ENCODE data around the gene YWHAG. TPM values are rescaled to one million over a fixed set of nuclear protein-coding genes. Genes with fewer than 3 reads are reported as not detected.
"Not testable (repeated sequence)": the region's sequence is repeated elsewhere in the genome, so short reads cannot be mapped to it uniquely, and the experiment has no call there.

Gene YWHAG
- total RNA-seq, 2 donors from 2014 or later = 49.1 to 80.2 TPM

DNA sequence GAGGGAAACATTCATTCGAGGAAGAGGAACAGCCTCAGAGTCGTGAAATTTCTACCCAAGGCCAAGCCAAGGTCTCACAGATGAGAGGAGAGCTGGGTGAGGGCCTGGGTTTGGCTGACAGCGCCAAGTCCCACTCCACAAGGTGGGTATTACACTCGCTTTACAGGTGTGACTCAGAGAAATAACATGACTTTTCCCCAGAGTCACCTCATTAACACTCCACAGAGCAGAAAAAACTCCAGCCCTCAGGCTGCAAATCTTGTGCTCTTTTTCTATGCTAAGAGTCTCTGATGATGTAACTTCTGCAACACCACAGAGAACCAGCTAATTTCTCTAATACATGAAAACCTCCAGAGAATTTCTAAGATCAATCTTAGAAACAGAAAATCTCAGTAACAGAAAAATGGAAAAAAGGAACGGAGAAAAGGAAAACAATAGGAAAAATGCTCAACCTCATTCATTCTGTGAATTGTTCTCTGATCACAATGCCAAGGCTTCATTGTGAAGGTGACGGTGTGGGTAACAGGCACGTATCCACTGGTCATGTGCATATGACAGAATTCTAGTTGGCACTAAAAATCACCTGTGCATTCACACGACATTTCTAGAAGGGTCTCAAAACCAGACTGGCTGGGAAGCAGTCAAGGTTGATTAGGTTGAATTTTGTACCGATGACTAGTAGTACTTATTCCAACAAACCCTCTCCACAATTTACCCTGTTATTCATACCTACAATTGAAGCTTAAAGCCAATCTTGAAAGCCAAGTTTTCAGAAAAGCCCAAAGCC lies 20.3 kb downstream of the YWHAG start:
- TF ChIP-seq POLR2A (IDR thresholded peaks at IDR 0.05) = no peak
- TF ChIP-seq, protein P1, sequence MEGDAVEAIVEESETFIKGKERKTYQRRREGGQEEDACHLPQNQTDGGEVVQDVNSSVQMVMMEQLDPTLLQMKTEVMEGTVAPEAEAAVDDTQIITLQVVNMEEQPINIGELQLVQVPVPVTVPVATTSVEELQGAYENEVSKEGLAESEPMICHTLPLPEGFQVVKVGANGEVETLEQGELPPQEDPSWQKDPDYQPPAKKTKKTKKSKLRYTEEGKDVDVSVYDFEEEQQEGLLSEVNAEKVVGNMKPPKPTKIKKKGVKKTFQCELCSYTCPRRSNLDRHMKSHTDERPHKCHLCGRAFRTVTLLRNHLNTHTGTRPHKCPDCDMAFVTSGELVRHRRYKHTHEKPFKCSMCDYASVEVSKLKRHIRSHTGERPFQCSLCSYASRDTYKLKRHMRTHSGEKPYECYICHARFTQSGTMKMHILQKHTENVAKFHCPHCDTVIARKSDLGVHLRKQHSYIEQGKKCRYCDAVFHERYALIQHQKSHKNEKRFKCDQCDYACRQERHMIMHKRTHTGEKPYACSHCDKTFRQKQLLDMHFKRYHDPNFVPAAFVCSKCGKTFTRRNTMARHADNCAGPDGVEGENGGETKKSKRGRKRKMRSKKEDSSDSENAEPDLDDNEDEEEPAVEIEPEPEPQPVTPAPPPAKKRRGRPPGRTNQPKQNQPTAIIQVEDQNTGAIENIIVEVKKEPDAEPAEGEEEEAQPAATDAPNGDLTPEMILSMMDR (IDR thresholded peaks at IDR 0.05) = no peak
- TF ChIP-seq POLR2AphosphoS5 (IDR thresholded peaks at IDR 0.05) = no peak
- Histone ChIP-seq H3K36me3 (no peaks in the 10 kb centered on the region), H3K4me3 (no peak overlapping the region), H3K27me3 (replicated peaks; ENCODE audit: insufficient read depth) (no peaks in the 10 kb centered on the region), H3K4me1 (replicated peaks) (no peaks in the 10 kb centered on the region), H3K9me3 (no peaks in the 10 kb centered on the region), H3K27ac (no peak overlapping the region)
- intact Hi-C loops (cut with DNase I) = no loop called here
- DNase-seq (ENCODE audit: low spot score) = no peak
- 77% methylated on average over 9 of the region's 9 CpGs for WGBS

DNA sequence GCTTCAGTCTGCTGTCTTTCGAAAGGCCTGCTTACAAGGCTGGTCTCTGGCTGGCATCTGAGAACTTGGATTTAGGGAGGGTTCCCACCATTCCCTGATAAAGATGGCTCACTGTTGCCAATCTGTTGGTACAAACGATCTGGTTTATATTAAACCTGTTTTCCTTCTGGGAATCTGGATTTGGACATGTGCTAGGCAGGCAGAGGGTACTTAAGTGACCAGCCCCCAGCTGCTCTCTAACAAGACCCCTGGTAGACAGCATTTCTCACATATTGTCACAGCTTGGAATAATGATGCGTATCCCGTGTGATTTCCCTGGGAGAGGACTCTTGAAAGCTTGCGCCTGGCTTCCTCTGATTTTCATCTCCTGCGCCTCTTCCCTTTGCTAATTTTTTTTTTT lies 21.6 kb downstream of the YWHAG start:
- WGBS = 83% methylated on average over 6 of the region's 6 CpGs
- intact Hi-C loops (cut with DNase I) = no loop called here
- no peaks in the 10 kb centered on the region for H3K27me3 ChIP-seq (replicated peaks; ENCODE audit: insufficient read depth)
- no peak overlapping the region for H3K27ac ChIP-seq
- no peaks in the 10 kb centered on the region for H3K9me3 ChIP-seq
- no peak for DNase-seq (ENCODE audit: low spot score)
- H3K4me3 ChIP-seq = no peak overlapping the region
- H3K36me3 ChIP-seq = no peaks in the 10 kb centered on the region
- no peak for TF ChIP-seq POLR2AphosphoS5 (IDR thresholded peaks at IDR 0.05)
- TF ChIP-seq, protein P1 (IDR thresholded peaks at IDR 0.05) = no peak
- TF ChIP-seq POLR2A (IDR thresholded peaks at IDR 0.05) = no peak
- no peaks in the 10 kb centered on the region for H3K4me1 ChIP-seq (replicated peaks)

DNA sequence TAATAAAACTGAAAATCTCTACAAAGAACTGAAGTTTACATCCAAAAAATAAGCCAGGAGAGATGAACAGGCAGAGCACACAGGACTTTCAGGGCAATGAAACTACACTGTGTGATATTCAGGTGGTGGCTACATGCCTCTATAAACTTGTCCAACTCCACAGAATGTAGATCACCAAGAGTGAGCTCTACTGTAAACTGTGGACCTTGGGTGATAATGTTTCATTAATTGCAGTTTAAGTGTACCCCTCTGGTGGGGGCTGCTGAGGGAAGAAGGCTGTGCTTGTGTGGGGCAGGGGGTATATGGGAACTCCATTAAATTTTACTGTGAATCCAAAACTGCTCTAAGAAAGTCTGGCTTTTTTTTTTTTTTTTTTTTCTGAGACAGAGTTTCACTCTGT lies 22.7 kb downstream of the YWHAG start:
- TF ChIP-seq, protein P1 (IDR thresholded peaks at IDR 0.05) = no peak
- no peak for TF ChIP-seq POLR2AphosphoS5 (IDR thresholded peaks at IDR 0.05)
- no peak for TF ChIP-seq POLR2A (IDR thresholded peaks at IDR 0.05)
- Histone ChIP-seq H3K4me3 (no peak overlapping the region), H3K9me3 (no peaks in the 10 kb centered on the region), H3K4me1 (replicated peaks) (no peaks in the 10 kb centered on the region), H3K27me3 (replicated peaks; ENCODE audit: insufficient read depth) (no peaks in the 10 kb centered on the region), H3K36me3 (no peaks in the 10 kb centered on the region), H3K27ac (no peak overlapping the region)
- intact Hi-C loops (cut with DNase I) = no loop called here
- DNase-seq (ENCODE audit: low spot score) = no peak

DNA sequence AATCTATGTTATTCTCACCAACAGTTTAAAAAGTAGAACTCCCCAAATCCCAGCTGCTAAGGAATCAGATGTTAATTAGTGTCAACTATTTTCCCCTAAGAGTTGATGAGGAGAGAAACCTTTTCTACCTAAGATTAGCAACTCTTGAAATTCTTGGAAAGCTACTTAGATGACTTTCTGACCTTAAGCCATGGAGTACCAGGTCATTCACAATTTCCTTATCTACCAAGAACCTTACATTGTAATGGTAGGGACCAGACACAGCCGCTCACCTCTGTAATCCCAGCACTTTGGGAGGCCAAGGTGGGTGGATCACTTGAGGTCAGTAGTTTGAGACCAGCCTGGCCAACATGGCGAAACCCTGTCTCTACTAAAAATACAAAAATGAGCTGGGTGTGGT lies 23.4 kb downstream of the YWHAG start:
- H3K4me1 ChIP-seq (replicated peaks); H3K9me3 ChIP-seq; intact Hi-C loops (cut with DNase I); H3K36me3 ChIP-seq; H3K4me3 ChIP-seq; H3K27me3 ChIP-seq (replicated peaks; ENCODE audit: insufficient read depth); H3K27ac ChIP-seq; DNase-seq (ENCODE audit: low spot score): not testable (repeated sequence)
- whole genome bisulfite sequencing = 95% methylated on average over 2 of the region's 2 CpGs

DNA sequence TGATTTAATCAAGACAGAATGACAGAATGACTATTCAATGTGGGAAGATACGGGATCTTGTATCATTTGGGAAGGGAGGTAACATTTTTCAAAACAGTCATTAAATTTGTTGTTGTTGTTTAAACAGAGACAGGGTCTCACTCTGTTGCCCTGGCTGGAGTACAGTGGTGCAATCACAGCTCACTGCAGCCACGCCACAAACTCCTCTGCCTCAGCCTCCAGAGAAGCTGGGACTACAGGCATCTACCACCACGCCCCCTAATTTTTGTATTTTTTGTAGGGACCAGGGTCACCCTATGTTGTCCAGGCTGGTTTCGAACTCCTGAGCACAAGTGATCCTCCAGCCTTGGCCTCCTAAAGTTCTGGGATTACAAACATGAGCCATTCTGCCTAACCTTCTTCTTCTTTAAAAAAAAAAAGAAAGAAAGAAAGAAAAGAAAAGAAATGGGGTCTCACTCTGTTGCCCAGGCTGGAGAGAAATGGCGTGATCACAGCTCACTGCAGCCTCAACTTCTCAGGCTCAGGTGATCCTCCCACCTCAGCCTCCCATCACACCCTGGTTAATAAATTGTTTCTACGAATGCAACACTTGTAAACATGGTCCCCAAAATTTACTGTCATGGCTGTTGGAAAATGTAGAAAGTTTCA lies 24.3 kb downstream of the YWHAG start:
- Histone ChIP-seq H3K27ac (no peak overlapping the region), H3K4me1 (replicated peaks) (no peaks in the 10 kb centered on the region)
- 88% methylated on average over 6 of the region's 6 CpGs for WGBS

More for the DNA sequence above, 24.3 kb downstream of the YWHAG start:
- Histone ChIP-seq H3K27me3 (replicated peaks; ENCODE audit: insufficient read depth) (no peaks in the 10 kb centered on the region), H3K9me3 (no peaks in the 10 kb centered on the region), H3K36me3 (no peaks in the 10 kb centered on the region), H3K4me3 (no peak overlapping the region)
- TF ChIP-seq POLR2A (IDR thresholded peaks at IDR 0.05) (no peak), POLR2AphosphoS5 (IDR thresholded peaks at IDR 0.05) (no peak)
- TF ChIP-seq, protein P1 (IDR thresholded peaks at IDR 0.05) = no peak
- DNase-seq (ENCODE audit: low spot score) = no peak
- intact Hi-C loops (cut with DNase I) = no loop called here

Measured in prostate gland (tissue), 2 donors.